Epithelial cell of esophagus (primary cell): ENCODE data around the gene WFDC10A.

Experiments
- DNase-seq: peaks from one replicate; pipeline ENCODE4 v3.0.0; 2010; ENCODE audit warnings: low read depth
- H3K4me3 ChIP-seq: 2 replicates; pipeline ENCODE4 v1.5.1; 2011; ENCODE audit warnings: mild to moderate bottlenecking, low read length, control low read depth
- TF ChIP-seq, protein P1 (sequence below): IDR thresholded peaks from 2 replicates; pipeline ENCODE4 v1.5.1; 2011; ENCODE audit warnings: low read depth, mild to moderate bottlenecking, low read length, control low read depth, inconsistent platforms; ENCODE audit not compliant: insufficient read depth; ENCODE audit errors: missing control alignments

The WFDC10A gene

DNA sequence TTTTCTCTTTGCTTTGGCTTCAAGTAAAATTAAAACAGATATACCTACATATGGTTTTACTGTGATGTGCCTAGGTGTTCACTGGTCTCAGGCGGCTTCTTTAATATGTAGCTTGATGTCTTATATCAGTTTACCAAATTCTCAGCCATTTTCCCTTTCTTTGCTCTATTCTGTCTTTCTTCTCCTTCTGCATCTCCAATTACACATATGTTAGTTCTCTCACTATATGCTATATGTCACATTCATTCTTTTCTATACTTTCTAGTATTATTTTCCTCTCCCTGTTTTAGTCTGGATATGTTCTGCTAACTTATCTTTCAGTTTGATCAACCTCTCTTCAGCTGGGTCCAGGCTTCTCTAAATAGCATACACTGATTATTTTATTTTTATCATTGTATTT is 36.0 kb upstream of the WFDC10A start:
- DNase-seq = no peak
- TF ChIP-seq, protein P1, sequence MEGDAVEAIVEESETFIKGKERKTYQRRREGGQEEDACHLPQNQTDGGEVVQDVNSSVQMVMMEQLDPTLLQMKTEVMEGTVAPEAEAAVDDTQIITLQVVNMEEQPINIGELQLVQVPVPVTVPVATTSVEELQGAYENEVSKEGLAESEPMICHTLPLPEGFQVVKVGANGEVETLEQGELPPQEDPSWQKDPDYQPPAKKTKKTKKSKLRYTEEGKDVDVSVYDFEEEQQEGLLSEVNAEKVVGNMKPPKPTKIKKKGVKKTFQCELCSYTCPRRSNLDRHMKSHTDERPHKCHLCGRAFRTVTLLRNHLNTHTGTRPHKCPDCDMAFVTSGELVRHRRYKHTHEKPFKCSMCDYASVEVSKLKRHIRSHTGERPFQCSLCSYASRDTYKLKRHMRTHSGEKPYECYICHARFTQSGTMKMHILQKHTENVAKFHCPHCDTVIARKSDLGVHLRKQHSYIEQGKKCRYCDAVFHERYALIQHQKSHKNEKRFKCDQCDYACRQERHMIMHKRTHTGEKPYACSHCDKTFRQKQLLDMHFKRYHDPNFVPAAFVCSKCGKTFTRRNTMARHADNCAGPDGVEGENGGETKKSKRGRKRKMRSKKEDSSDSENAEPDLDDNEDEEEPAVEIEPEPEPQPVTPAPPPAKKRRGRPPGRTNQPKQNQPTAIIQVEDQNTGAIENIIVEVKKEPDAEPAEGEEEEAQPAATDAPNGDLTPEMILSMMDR = no peak
- no peak overlapping the region for H3K4me3 ChIP-seq

DNA sequence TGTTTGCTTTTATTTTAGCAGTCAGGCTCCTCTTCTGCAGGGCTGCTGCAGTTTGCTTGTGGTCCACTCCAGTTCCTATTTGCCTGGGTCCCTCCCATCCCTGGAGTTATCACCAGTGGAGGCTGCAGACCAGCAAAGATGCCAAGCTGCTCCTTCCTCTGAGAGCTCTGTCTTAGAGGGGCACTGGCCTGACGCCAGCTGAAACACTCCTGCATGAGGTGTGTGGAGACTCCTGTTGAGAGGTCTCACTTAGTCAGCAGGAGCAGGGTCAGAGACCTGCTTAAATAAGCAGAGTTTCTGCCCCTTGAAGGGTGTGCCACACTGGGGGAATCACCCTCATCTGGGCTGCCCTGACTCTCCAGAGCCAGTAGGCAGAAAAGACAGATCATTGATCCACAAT is 34.3 kb upstream of the WFDC10A start:
- TF ChIP-seq, protein P1 = no peak
- H3K4me3 ChIP-seq = no peak overlapping the region
- DNase-seq = no peak

DNA sequence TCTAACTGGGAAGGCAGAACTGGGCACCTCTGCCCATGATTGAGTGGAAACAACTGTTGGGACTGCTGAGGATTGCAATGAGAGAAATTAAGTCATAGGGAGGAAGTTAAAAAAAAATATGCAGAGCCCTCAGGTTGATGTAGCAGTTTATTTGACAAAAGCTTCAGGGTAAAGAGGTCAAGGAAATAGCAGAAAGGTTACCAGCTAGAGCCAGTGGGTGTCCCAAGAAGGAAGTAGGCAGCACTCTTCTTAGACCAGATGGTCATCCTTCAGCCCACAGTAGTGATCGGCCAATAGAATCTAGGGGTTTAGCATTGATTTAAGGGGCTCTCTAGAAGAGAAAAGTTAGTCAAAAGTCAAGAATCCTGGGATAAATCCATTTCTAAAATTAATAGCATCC is 21.7 kb upstream of the WFDC10A start:
- no peak for DNase-seq
- H3K4me3 ChIP-seq = no peak overlapping the region
- TF ChIP-seq, protein P1 = no peak

DNA sequence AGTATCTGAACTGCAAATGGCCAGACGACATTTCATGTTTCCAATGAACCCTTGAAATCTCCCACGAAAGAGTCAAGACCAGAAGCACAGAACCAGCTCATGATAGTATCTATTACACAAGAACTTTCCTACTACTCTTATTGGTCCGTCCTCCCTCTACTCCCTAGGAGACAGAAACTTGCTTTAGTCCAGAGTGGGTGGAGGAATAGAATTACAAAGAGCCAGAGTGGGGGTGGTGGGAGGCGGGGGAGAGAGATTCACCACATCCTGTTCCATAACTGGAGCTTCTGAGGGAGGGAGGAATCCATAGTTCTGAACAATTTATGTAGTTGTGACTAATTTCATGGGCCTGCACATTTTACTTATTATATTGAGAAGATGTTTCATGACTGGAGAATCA is 18.5 kb upstream of the WFDC10A start:
- peak; percentile 86 for DNase-seq
- no peak overlapping the region for H3K4me3 ChIP-seq
- TF ChIP-seq, protein P1 = no peak

DNA sequence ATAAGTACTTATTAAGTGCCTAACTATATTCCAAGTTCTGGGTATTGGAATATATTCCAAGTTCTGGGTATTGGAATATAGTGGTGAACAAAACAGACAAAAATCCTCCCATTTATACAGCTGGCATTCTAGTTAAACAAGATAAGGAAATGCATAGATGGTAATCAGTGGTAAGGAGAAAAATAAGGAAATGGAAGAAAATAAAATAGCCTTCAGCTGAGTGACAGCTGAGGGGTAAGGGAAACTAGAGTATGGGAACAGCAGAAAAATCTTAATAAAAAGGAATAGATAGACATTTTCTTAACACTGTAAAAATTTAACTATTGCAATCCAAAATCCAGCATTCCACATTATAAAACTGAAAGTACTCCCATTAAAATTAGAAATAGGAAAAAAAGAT is 17.2 kb upstream of the WFDC10A start:
- H3K4me3 ChIP-seq = no peak overlapping the region
- TF ChIP-seq, protein P1 = no peak
- no peak for DNase-seq

DNA sequence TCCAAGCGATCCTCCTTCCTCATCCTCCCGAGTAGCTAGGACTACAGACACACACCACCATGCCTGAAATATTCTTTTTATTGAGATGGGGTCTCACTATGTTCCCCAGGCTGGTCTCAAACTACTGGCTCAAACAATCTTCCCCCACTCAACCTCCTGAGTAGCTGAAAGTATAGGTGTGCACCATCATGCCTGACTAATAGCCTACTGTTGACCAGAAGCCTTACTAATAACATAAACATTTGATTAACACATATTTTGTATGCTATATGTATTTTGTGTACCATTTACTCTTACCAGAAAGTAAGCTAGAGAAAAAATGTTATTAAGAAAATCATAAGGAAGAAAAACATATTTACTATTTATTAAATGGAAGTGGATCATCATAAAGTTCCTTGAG is 11.9 kb upstream of the WFDC10A start:
- H3K4me3 ChIP-seq = no peak overlapping the region
- peak; percentile 47 for DNase-seq
- TF ChIP-seq, protein P1 = no peak

DNA sequence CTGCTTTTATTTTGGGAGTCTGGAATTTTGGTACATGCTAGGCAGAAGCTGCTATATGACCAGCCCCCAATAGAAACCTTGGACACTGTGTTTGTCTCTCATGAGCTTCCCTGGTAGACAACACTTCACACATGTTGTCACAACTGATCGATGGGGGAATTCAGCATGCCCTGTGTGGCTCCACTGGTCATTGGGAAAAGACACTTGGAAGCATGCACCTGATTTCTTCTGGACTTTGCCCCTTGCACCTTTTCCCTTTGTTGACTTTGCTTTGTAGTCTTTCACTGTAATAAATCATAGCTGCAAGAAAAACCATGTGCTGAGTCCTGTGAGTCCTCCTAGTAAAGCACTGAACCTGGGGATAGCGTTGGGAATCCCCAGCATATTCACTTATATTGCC is 7.9 kb upstream of the WFDC10A start:
- no peak overlapping the region for H3K4me3 ChIP-seq
- TF ChIP-seq, protein P1 = no peak
- DNase-seq = no peak
